Measurements from ENCODE around the gene RABGAP1L.

- TF ChIP-seq EZH2phosphoT487 (conservative IDR thresholded peaks at IDR 0.05; ENCODE audit: low read length) (no peak), CTCF (IDR thresholded peaks at IDR 0.05; ENCODE audit: insufficient read depth, low read length, poor library complexity, severe bottlenecking) (no peak)
These were observed 713.3 kb downstream of the RABGAP1L start for GRCh38 chr1:174872615-174873058.
